Measurements from ENCODE around the gene ZNF600. TPM values are rescaled to one million over a fixed set of nuclear protein-coding genes. Genes with fewer than 3 reads are reported as not detected.
"Not testable (repeated sequence)": the region's sequence is repeated elsewhere in the genome, so short reads cannot be mapped to it uniquely, and the experiment has no call there.

ZNF600 gene
- total RNA-seq, 2 experiments from 2014 or later, result 23.5 to 23.8 TPM

GRCh38 chr19:52782864-52783263 is 3.7 kb downstream of the ZNF600 start:
- H3K4me3 Mint-ChIP-seq, ATAC-seq: not testable (repeated sequence)

DNA sequence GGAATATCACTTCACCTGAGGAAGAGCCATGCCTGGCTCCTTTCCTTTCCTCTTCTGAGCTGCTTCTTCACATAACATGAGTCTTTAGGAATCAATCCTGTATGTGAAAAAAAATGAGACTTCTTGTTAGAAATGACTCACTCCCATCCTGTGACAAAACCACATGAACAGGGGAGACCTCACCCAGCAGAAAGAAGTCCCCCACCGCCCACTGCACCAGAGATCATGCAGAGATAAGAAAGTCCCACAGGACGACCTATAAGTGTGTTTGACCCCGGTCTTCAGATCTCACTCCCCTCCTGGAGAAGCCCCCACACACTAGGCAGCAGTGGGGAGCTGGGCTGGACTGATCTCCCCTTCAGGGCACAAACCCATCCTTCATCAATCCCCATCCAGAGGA is 7.8 kb downstream of the ZNF600 start:
- peaks cover 18% of the 10 kb centered on the region for H3K9me3 Mint-ChIP-seq (ENCODE audit: low read depth)
- peaks cover 22% of the 10 kb centered on the region for H3K4me1 Mint-ChIP-seq
- peaks cover 89% of the 10 kb centered on the region for H3K36me3 Mint-ChIP-seq
- peak overlapping the region; percentile 9 for H3K27ac Mint-ChIP-seq
- H3K4me3 Mint-ChIP-seq, result no peak overlapping the region
- DNase-seq (peak; percentile 48), ATAC-seq (peak; percentile 42)
- CTCF ChIA-PET, result no interaction called here
- no peaks in the 10 kb centered on the region for H3K27me3 Mint-ChIP-seq

More at GRCh38 chr19:52782864-52783263, 3.7 kb downstream of the ZNF600 start:
- H3K4me1 Mint-ChIP-seq, result peaks cover 42% of the 10 kb centered on the region
- H3K27ac Mint-ChIP-seq, CTCF ChIA-PET, DNase-seq, H3K27me3 Mint-ChIP-seq: not testable (repeated sequence)
- H3K9me3 Mint-ChIP-seq (ENCODE audit: low read depth), result peaks cover 17% of the 10 kb centered on the region
- peaks cover 73% of the 10 kb centered on the region for H3K36me3 Mint-ChIP-seq

- H3K27me3 Mint-ChIP-seq, H3K4me1 Mint-ChIP-seq, CTCF ChIA-PET, ATAC-seq, H3K4me3 Mint-ChIP-seq, H3K27ac Mint-ChIP-seq, H3K36me3 Mint-ChIP-seq, DNase-seq: not testable (repeated sequence)
- peaks cover 17% of the 10 kb centered on the region for H3K9me3 Mint-ChIP-seq (ENCODE audit: low read depth)
Measured at GRCh38 chr19:52756447-52756846, 30.1 kb downstream of the ZNF600 start.

- ATAC-seq (no peak), DNase-seq (no peak)
- Mint-ChIP-seq H3K27ac (no peak overlapping the region), H3K27me3 (no peaks in the 10 kb centered on the region), H3K36me3 (no peaks in the 10 kb centered on the region), H3K4me1 (no peaks in the 10 kb centered on the region), H3K9me3 (ENCODE audit: low read depth) (peaks cover 10% of the 10 kb centered on the region), H3K4me3 (no peak overlapping the region)
- CTCF ChIA-PET, result no interaction called here
Measured at GRCh38 chr19:52749780-52750179, 36.8 kb downstream of the ZNF600 start.

DNA sequence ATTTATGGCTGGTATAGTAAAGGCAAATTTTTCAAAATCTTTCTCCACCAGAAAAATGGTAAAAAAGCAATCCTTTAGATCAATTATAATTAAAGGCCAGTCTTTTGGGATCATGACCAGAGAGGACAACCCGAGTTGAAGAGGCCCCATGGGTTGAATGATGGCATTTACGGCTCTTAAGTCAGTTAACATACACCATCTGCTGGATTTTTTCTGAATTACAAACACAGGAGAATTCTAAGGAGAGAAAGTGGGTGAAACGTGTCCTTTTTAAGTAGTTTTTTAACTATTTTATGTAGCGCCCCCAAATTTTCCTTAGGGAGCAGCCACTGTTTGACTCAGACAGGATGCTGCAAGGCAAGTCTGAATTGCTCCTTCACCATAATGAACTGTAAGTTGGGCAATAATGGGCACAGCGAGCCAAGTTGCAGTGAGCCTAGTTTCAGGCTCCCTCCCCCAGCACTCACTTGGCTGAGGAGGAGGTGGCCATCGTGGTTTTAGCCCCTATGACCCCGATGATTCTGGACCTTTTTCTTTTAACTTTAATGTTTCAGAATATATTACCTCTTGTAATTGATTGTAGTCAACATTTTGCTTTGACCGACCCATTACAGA is 38.1 kb downstream of the ZNF600 start:
- H3K27me3 Mint-ChIP-seq, result no peaks in the 10 kb centered on the region
- H3K9me3 Mint-ChIP-seq (ENCODE audit: low read depth), result peaks cover 15% of the 10 kb centered on the region
- no peaks in the 10 kb centered on the region for H3K4me1 Mint-ChIP-seq
- no peaks in the 10 kb centered on the region for H3K36me3 Mint-ChIP-seq
- ATAC-seq, result no peak
- DNase-seq, result no peak
- no peak overlapping the region for H3K27ac Mint-ChIP-seq
- no peak overlapping the region for H3K4me3 Mint-ChIP-seq
- CTCF ChIA-PET, result no interaction called here

- H3K27ac Mint-ChIP-seq; ATAC-seq; CTCF ChIA-PET; H3K4me3 Mint-ChIP-seq; H3K36me3 Mint-ChIP-seq; H3K9me3 Mint-ChIP-seq (ENCODE audit: low read depth); DNase-seq; H3K27me3 Mint-ChIP-seq: not testable (repeated sequence)
- peaks cover 14% of the 10 kb centered on the region for H3K4me1 Mint-ChIP-seq
Measured at GRCh38 chr19:52745919-52746318, 40.7 kb downstream of the ZNF600 start.

DNA sequence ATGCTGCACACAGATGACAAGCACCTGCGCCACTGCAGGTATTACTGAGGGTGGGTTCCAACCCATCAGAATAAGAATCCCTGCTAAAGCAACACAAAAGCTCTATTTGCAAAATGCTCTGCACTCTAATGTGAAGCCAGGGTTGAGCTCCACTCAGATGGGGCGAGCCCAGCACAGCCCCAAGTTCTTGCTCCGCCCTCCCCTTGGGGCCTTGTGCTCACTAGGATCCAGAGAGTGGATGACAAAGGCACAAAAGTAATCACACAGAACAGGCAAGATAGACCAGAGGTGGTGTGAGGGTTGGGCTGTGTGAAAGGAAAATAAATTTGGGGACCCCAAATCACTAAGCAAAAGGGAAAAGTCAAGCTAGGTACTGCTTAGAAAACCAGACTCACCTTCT is 43.5 kb downstream of the ZNF600 start:
- no peak for DNase-seq
- Mint-ChIP-seq H3K4me3 (no peak overlapping the region), H3K27ac (no peak overlapping the region), H3K4me1 (peaks cover 14% of the 10 kb centered on the region), H3K9me3 (ENCODE audit: low read depth) (peaks cover 6% of the 10 kb centered on the region), H3K27me3 (no peaks in the 10 kb centered on the region), H3K36me3 (peaks cover 17% of the 10 kb centered on the region)
- ATAC-seq, result no peak
- CTCF ChIA-PET, result no interaction called here

- Mint-ChIP-seq H3K9me3 (ENCODE audit: low read depth) (peaks cover 7% of the 10 kb centered on the region), H3K4me1 (peaks cover 14% of the 10 kb centered on the region), H3K4me3 (no peak overlapping the region), H3K27me3 (no peaks in the 10 kb centered on the region), H3K36me3 (peaks cover 19% of the 10 kb centered on the region), H3K27ac (no peak overlapping the region)
- no peak for ATAC-seq
- DNase-seq, result no peak
- CTCF ChIA-PET, result no interaction called here
Measured at GRCh38 chr19:52742516-52742915, 44.1 kb downstream of the ZNF600 start.

DNA sequence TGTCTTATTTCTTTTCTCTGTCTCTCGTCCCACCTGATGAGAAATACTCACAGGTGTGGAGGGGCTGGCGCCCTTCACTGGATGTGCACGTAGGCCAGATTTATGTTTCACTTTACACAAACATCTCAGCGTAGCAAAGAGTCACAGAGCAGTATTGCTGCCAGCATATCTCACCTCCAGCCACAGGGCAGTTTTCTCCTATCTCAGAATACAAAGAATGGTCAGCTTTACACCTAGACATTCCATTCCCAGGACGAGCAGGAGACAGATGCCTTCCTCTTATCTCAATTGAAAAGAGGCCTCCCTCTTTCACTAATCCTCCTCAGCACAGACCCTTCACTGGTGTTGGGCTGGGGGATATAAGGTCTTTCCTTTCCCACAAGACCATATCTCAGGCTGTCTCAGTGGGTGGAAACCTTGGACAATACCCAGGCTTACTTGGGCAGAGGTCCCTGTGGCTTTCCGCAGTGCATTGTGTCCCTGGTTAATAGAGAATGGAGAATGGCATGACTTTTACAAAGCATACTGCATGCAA is 44.6 kb downstream of the ZNF600 start:
- CTCF ChIA-PET, result no interaction called here
- Mint-ChIP-seq H3K4me3 (no peak overlapping the region), H3K27me3 (no peaks in the 10 kb centered on the region), H3K27ac (no peak overlapping the region), H3K4me1 (peaks cover 14% of the 10 kb centered on the region), H3K9me3 (ENCODE audit: low read depth) (peaks cover 12% of the 10 kb centered on the region), H3K36me3 (peaks cover 20% of the 10 kb centered on the region)
- DNase-seq (no peak), ATAC-seq (no peak)

GRCh38 chr19:52741371-52741770 is 45.2 kb downstream of the ZNF600 start:
- peaks cover 14% of the 10 kb centered on the region for H3K9me3 Mint-ChIP-seq (ENCODE audit: low read depth)
- peaks cover 20% of the 10 kb centered on the region for H3K36me3 Mint-ChIP-seq
- H3K27ac Mint-ChIP-seq, DNase-seq, CTCF ChIA-PET, ATAC-seq, H3K27me3 Mint-ChIP-seq, H3K4me3 Mint-ChIP-seq: not testable (repeated sequence)
- peaks cover 14% of the 10 kb centered on the region for H3K4me1 Mint-ChIP-seq

- H3K36me3 Mint-ChIP-seq, result peaks cover 24% of the 10 kb centered on the region
- CTCF ChIA-PET, result no interaction called here
- H3K27ac Mint-ChIP-seq, result no peak overlapping the region
- no peak overlapping the region for H3K4me3 Mint-ChIP-seq
- ATAC-seq (no peak), DNase-seq (no peak)
- no peaks in the 10 kb centered on the region for H3K27me3 Mint-ChIP-seq
- peaks cover 11% of the 10 kb centered on the region for H3K9me3 Mint-ChIP-seq (ENCODE audit: low read depth)
- peaks cover 20% of the 10 kb centered on the region for H3K4me1 Mint-ChIP-seq
Measured at GRCh38 chr19:52739576-52739975, 47.0 kb downstream of the ZNF600 start.

DNA sequence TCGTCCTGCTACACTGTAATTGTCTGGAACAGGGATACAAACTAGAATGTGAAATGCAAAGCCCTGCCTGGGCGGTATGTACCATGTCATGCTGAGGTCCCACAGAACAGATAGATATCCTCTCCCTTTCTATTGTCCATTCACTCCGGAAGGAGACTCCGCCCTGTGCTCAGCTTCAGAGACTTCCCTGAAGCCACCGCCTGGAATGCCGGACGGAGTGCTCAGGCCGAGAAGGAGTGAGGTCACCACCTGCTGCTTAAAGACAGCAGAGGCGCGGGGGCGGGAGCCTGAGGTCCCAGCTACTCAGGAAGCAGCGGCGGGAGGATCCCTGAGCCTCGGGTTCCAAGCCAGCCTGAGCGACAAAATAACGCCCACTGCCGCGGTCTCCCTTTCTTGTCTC is 50.9 kb downstream of the ZNF600 start:
- Mint-ChIP-seq H3K27ac (peak overlapping the region; percentile 70), H3K36me3 (peaks cover 40% of the 10 kb centered on the region), H3K27me3 (no peaks in the 10 kb centered on the region), H3K4me3 (peak overlapping the region; percentile 85), H3K4me1 (peaks cover 18% of the 10 kb centered on the region), H3K9me3 (ENCODE audit: low read depth) (peaks cover 10% of the 10 kb centered on the region)
- ATAC-seq (no peak), DNase-seq (no peak)
- CTCF ChIA-PET, result no interaction called here

GRCh38 chr19:52734893-52735661 is 51.5 kb downstream of the ZNF600 start, which contains the start of gene ZNF611:
Gene ZNF611 (minus strand): TSS chr19:52735044. CDS start chr19:52715894, 19,150 bp downstream.
- Mint-ChIP-seq H3K36me3 (peaks cover 36% of the 10 kb centered on the region), H3K27me3 (no peaks in the 10 kb centered on the region), H3K4me1 (peaks cover 18% of the 10 kb centered on the region), H3K9me3 (ENCODE audit: low read depth) (peaks cover 10% of the 10 kb centered on the region), H3K4me3 (peak within 1 kb of the TSS; percentile 85), H3K27ac (peak within 1 kb of the TSS; percentile 89)
- CTCF ChIA-PET, result no interaction called here
- DNase-seq (peak; percentile 99), ATAC-seq (peak; percentile 98)
